Stimulated activated CD4-positive, alpha-beta T cell treated with anti-CD3 and anti-CD28 coated beads, Interleukin-1b, Interleukin-23, amount 100 ng/mL, for 48 hours (primary cell): ENCODE data around the gene PADI4.
A peak's percentile ranks its signal among the peaks of the same experiment; 100 is the strongest.

ENCODE experiments used
- DNase-seq: peaks from one replicate; pipeline ENCODE4 v3.0.0-alpha.2; 2020

PADI4 gene

DNA sequence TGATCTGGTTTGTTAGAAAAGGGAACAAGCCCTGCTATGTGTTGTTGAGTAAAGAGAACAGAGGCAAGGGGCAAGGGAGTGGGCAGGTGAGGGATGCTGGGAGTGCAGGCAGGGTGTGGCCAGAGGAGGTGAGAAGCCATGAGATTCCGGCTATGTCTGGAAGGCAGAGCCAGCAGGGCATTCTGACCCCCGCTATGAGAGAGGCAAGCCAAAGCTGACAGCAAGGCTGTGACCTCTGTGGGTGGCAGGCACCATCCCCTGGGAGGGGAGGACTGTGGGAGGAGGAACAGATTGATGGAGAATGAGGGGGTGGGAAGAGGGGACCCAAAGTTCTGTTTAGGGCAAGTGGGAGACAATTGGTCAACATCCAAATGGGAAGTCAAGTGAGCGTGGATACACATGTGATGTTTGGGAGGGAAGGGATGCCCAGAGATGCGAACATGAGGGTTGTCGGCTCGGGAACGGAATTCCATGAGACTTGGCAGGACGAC lies 44.5 kb downstream of the PADI4 start:
- no peak for DNase-seq

DNA sequence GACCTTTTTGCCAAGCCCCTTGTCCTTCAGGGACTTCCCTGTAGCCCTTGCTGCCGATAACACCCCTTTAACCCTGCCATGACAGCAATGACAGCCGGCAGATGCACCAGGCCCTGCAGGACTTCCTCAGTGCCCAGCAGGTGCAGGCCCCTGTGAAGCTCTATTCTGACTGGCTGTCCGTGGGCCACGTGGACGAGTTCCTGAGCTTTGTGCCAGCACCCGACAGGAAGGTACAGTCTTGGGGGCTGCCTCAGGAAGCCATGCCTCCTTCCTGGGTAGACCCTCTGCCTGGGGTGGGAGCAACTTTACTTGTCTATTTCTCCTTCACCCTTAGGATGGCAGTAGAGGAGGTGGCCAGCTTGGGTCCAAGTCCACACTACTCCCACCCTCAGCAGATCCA lies 47.9 kb downstream of the PADI4 start:
- DNase-seq, result peak; percentile 23

DNA sequence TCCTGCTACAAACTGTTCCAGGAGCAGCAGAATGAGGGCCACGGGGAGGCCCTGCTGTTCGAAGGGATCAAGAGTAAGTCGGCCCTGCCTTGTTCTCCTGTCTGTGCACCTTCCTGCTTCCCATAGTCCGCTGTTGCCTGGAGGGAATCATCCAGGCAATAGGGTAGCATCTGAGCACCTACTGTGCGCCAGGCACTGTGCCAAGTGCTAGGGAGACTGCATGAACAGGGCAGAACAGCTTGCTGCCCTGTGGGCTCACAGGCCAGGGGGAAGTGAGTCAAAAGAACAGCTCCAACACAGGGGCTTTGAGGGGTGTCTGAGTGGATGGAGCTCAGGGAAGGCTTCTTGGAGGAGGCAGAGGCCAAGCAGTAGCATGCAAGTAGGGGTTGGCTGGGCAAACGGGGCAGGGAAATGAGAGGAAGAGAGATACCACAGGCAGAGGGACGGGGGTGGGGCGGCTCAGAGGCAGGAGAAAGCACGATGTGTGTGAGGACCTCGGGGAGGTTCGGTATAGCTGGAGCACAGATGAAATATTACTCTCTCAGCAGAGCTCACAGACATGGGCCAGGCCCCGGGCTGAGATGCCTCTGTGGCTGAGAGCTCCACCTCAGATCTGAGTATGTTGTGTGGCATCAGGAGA lies 48.5 kb downstream of the PADI4 start:
- DNase-seq, result no peak

DNA sequence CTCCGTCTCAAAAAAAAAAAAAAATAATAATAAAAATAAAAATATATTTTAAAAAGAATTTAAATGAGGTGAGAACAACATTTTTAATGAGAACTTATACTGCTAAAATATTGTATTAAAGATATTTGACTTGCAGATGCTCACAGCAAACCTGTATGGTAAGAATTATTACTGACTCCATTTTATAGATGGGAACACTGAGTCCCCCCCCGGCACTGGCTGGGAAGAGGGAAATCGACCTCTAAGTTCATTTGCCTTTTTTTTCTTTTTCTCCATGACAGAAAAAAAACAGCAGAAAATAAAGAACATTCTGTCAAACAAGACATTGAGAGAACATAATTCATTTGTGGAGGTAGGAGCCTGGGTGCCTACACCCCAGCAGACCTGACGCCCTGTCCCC lies 50.6 kb downstream of the PADI4 start:
- DNase-seq, result no peak

DNA sequence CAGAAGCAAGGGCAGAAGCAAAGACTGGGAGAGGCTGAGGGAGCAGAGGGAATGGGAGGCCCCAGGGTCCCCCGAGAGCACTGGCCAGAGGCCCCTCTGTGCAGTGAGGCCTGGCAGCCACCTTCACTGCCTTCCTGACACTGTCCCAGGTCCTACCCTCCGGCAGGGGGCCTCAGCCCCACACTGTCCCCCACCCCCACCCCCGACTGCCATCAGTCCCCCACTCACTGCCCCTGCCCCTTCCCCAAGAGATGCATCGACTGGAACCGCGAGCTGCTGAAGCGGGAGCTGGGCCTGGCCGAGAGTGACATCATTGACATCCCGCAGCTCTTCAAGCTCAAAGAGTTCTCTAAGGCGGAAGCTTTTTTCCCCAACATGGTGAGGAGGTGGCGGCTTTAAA lies 51.0 kb downstream of the PADI4 start:
- DNase-seq, result no peak

DNA sequence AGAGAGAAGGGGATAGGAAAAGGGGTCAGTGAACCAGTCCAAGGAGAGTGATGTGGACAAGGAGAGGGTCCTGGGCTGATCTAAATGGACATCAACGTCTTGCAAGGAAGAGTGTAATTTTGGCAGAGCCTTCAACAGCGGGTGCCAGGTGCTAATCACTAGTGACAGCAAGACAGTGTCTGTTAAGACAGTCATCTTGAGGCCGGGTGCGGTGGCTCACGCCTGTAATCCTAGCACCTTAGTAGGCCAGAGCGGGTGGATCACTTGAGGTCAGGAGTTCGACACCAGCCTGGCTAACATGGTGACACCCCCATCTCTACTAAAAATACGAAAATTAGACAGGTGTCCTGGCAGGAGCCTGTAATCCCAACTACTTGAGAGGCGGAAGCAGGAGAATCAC lies 51.8 kb downstream of the PADI4 start:
- no peak for DNase-seq

DNA sequence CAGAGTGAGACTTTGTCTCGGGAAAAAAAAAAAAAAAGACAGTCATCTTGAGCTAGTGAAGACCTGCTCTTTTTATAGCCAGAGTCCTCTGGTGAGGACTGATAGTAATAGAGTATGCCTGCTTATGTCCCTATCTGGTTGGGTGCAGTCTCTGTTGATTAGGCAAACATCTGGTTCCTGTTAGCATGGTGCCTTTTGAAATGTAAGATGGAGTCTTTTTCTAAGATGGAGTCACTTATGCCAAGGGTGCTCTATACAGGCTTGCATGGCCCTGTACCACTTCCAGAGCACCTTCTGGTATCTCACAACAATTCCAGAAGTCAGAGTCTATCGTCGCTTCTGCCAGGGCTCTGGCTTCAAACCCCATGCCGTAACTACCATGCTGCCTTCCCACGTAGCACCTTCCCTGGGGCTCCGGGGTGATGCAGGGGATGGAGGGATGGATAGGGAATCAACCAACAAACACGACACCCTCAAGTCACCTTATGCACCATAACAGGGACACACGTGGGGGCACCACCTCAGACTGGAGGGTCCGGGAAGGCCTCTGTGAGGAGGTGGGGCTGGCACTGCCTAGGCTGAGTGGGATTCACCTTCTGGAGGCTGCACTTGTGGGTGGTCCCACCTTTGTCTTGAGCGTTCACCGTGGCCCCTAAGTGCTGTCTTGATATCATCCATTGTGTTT lies 52.4 kb downstream of the PADI4 start:
- DNase-seq, result no peak

DNA sequence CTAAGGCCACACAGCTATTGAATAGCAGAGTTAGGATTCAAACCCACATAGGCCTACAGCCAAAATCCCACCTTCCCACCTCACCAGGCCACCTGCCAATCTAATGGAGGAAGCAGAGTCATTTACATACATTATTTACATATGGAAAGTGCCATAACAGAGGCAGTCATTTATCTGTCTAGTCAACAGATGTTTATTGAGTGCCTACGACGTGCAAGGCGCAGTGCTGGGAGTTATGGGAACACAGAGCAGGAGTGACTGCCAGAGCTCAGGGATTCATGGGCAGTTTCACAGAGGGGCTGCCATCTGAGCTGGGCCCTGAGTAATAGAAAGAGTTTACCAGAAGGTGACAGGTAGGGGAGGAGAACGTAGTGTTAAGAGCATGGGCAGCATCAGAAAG lies 53.7 kb downstream of the PADI4 start:
- DNase-seq, result no peak

DNA sequence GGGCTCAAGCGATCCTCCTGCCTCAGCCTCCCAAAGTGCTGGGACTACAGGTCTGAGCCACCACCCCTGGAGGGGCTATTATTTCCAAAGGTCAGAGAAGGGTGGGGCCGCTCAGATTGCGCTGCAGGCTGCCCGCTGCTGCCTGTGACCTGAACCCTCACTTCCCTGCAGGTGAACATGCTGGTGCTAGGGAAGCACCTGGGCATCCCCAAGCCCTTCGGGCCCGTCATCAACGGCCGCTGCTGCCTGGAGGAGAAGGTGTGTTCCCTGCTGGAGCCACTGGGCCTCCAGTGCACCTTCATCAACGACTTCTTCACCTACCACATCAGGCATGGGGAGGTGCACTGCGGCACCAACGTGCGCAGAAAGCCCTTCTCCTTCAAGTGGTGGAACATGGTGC lies 55.4 kb downstream of the PADI4 start:
- no peak for DNase-seq

DNA sequence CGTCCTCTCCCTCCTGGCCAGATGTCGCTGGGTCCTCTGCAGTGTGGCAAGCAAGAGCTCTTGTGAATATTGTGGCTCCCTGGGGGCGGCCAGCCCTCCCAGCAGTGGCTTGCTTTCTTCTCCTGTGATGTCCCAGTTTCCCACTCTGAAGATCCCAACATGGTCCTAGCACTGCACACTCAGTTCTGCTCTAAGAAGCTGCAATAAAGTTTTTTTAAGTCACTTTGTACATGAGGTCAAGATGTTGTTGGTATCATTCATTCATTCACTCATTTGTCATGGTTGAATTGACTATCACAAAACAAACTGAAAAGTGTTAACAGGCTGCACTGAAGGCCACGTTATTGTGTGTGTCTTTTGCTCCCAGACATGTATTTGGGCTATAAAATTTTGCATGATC lies 55.8 kb downstream of the PADI4 start:
- DNase-seq, result no peak

DNA sequence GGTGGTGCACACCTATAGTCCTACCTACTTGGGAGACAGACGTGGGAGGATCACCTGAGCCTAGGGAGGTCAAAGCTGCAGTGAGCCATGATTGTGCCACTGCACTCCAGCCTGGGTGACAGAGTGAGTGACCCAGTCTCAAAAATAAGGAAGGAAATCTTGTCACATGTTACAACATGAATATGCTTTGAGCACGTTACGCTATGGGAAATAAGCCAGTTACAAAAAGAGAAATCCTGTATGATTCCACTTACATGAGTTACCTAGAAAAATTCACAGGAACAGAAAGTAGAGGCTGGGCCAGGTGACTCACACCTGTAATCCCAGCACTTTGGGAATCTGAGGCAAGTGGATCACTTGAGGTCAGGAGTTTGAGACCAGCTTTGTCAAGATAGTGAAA lies 57.3 kb downstream of the PADI4 start:
- DNase-seq, result no peak

DNA sequence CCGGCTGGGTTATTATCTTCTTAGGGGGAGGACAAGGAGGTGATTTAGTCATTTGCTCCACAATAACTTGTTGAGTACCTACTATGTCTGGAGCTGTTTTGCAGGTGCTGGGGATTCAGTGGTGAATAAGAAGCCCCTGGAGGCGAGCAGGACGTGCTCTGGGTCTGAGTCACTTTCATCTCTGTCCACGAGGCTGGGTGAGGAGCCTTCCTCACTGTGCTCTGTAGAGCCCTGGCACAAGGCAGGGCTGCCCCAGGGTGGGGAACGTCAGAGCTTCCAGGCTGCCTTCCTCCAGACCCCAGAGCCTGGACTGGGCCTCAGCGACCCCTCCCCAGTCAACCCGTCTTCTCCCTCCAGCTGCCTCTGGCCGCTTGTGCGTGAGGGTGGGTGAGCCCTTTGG lies 61.5 kb downstream of the PADI4 start:
- DNase-seq, result no peak

DNA sequence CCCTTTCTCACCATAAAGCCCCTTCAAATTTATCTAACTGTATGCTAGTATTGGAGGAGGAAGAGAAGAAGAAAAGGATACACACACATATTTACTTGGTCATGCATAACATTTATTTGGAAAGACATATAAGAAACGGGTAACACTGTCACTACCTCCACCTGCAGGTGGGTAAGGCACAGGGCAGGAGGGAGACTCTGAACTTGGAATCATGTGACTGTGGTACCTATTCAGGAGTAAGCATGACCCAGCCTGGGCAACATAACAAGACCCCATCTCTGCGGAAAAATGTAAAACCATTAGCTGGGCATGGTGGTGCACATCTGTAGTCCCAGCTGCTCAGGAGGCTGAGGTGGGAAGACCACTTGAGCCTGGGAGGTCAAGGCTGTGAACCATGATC lies 62.6 kb downstream of the PADI4 start:
- no peak for DNase-seq

DNA sequence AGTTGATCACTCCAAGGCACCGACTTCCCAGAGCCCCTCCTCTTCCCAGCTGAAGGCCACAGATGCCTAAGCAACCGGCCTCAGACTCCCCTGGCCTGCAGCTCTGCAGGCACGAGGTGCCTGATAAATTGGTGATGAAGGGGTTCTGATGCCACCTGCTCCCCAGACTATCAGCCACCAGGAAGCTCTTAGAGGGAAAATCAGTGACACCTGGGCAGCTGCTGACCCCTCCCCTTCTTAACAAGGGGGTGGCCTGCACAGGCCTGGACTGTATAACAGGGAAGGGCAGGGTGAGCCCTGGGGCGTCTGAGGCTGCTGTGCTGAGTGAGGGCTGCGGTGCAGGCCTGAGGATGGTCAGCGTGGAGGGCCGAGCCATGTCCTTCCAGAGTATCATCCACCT lies 63.9 kb downstream of the PADI4 start, which contains the start of gene PADI6:
PADI6 (plus strand) TSS at position 301 of the 400 bp plus-strand sequence; CDS start at position 351, 50 bp downstream.
- DNase-seq, result no peak

DNA sequence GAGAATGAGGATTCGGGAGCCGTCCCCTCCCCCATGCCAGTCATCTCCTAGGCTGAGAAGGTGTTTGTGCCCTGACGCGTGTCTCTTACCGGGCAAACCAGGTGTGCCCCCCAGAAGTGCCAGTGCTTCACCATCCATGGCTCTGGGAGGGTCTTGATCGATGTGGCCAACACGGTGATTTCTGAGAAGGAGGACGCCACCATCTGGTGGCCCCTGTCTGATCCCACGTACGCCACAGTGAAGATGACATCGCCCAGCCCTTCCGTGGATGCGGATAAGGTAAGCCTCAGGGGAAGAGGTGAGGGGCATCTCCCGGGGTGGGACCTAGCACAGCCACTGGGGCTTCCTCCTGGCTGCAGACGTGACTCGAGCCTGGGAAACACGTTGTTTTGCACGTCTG lies 65.0 kb downstream of the PADI4 start:
- no peak for DNase-seq

DNA sequence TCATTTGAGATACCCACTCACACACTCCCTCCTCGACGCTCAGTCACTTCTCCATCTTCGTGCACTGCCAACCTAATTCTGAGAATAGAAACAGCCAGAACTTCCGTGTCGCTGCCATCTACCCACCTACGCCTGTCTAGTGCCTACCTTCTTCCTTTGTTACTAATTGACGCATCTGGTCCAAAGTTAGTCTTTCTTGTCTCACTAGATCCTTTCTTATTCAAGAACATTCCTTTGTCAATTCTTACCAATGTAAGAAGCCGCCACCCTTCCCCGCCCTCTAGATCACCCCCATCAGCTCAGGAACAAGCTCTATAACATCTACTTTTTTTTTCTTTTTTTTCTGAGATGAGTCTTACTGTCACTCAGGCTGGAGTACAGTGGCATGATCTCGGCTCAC lies 67.7 kb downstream of the PADI4 start:
- DNase-seq, result no peak

DNA sequence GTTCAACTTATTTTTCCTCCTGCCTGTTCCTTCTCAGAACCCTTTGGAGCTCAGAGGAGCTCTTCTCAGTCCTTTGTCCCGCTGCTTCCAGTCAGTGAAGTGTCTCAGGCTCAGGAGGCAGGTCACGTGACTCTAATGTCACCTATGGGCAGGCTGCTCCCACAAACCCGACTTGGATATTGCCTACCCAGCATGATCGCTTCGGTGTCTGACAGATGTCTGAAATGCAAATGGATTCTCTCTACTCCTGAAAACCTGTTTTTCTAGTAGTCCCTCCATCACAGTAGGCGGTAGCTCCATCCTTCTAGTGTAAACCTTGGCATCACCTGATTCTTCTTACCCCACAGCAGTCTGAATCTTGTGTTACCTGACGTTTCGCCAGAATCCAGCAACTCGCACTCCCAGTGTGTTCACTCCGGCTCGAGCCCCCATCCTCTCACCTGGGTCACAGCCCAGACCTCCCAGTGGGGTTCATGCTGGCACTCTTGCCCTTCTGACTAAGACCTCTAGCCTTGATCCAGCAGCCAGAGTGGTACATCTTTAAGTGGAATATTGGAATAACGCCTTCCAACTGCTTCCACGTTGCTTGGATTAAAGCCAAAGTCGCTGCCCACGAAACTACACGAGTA lies 69.4 kb downstream of the PADI4 start:
- no peak for DNase-seq

DNA sequence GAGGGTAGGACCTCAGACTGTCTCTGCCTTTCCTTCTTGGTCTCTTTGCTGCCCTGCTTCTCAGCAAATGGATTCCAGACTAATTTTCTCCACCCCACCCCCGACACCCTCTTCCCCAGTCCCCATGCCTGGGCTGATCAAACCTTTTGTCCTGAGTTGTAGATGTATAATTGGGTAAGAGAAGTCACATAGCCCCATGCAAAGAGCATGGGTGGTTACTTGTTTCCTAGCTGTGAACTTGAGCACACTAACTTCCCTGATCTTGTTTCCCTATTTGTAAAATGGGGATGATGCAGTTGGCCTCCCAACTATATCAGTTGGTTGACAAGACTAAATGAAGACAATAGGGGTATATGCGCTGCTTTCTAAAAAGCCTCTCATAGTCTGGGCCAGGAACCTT lies 73.2 kb downstream of the PADI4 start:
- DNase-seq, result no peak

DNA sequence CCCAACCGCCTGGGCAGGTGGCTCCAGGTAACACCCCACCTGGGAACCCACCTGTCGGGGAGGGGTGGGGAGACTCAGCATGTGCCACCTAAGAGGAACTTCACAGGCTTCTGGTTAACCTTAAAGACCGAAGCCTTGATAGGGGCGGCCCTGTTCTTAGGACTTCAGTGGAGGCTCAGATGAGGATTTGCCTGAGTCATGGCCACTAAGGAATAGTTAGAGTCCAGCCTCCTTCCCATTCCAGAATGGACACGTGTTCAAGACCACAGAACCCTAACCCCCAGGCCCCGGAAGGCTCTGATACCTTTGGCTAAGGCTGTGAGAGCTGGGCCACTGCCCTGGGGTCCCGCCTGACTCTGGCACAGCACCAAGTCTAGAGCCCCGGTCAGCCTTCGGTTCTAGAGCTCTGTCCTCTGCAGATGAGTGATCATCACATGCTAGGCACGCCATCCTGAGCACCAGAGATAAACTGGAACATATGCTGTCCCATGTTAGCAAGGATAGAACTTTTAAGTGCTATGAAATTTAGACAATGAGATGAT lies 84.3 kb downstream of the PADI4 start:
- DNase-seq, result no peak

DNA sequence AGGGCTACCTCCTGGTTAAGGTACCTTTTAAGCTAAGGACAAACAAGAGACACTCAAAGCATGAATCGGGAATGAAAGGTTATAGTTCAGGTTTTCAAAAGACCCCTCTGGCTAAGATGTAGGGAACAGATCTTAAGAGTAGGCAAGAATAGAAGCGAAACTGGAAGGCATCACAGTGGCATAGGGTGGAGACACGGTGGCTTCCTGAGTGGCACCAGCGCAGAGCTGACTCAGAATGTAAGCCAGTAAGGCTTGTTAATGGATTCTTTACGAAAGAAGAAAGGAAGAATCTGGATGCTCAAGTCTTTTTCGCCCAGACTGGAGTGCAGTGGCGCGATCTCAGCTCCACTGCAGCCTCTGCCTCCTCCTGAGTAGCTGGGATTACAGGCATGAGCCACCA lies 85.2 kb downstream of the PADI4 start:
- no peak for DNase-seq

DNA sequence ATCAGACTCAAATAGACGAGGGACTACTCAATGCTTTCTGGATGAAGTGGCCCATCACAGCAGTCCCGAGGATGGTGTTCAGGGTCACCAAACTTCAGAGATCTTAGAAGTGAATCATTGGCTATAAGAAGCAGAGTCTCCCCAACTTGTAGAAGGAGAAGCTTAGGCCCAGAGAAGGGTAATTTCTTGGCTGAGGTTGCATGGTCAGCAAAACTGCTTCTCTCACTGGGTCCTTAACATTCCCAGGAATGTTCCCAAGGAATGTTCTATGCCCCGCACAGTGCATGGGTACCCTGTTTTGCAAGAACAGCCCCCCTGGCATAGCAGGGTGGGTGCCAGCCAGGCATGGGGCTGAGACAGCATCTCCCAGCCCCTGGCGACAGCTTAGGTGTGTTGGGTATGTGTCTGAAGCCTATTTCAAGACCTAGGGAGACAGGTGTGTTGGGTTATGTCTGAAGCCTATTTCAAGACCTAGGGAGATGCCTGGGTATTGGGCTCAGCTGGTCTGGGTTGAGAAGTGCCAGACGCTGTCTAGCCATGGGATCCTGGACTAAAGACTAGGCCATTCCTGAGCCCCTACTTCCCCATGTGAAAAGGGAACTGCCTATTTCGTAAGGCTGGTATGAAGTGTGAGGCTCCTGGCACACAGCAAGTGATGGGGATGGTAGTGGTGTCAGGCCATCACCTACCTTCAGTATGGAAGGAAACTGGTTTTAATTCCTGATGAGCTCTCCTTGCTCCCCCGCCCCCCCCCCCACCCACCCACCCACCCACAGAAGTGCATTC lies 90.1 kb downstream of the PADI4 start:
- DNase-seq, result no peak

DNA sequence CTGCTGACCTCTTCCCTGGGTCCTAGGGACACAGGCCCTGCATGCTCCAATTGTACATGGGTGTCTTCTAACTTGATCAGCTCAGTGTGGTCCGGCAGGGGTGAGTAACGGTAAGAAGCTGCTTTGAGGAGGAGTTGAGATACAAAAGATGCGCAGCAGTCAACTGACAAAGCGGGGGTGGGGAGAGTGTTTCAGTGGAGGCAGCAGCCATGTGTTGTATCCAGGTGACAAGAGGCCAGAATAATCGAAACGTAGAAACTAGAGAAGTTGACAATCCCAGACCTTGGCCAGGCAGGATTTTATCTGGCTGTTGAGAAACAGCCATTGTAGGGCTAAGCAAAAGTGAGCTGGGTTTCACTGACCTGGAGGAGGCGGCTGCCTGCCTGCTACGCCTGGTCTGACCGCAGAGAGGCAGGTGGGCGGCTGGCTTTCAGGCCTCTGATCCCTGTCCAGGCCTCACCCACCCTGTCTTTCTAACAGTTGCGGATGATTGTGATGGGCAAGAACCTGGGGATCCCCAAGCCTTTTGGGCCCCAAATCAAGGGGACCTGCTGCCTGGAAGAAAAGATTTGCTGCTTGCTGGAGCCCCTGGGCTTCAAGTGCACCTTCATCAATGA lies 92.8 kb downstream of the PADI4 start:
- no peak for DNase-seq

DNA sequence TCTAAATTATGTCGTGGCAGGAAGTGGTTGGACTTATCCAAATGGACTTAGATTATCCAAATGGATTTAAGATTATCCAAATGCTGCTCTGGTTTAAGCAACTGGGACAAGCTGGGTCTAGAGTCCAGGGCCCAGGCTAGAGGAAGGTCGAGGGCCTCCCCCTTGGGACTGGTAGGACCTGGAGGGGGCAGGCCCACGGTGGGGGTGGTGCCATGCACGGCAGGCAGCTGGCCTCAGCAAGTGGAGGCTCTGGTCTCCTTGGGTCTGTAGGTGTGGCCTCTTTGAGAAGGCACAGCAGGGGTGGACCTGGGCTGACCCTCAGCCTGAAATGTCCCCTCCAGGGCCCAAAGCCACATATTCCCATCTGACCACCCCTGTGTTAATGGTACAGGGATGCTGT lies 93.8 kb downstream of the PADI4 start:
- no peak for DNase-seq
